OCI-LY1 (cell line): Measurements from ENCODE around the gene MACROD2.

ENCODE experiments used
- CTCF ChIP-seq: fragments of 200-600 bp; sonication (generic), shearing (Covaris generic); IDR thresholded peaks from 2 replicates; pipeline ENCODE4 v1.5.1; 2017; ENCODE audit warnings: mild to moderate bottlenecking, antibody characterized with exemption, low read length, moderate library complexity, mixed read lengths
- EZH2 ChIP-seq: fragments of 200-600 bp; sonication (generic), shearing (Covaris generic); IDR thresholded peaks from 2 replicates; pipeline ENCODE4 v1.8.0; 2017; ENCODE audit warnings: borderline replicate concordance, mixed run types, mild to moderate bottlenecking, antibody characterized with exemption, low read length, moderate library complexity, mixed read lengths

- TF ChIP-seq CTCF (no peak), EZH2 (no peak)
Measured at GRCh38 chr20:16018881-16019280, 2023.6 kb downstream of the MACROD2 start.
